NCI-H2227 (cell line): ENCODE measurements around the gene PRKAG2.
A peak's percentile ranks its signal among the peaks of the same experiment; 100 is the strongest.

Experiments used
- DNase-seq: peaks from one replicate; lab custom pipeline; 2025; ENCODE audit not compliant: unreplicated experiment; lab: John Stamatoyannopoulos, UW

Gene PRKAG2

DNA sequence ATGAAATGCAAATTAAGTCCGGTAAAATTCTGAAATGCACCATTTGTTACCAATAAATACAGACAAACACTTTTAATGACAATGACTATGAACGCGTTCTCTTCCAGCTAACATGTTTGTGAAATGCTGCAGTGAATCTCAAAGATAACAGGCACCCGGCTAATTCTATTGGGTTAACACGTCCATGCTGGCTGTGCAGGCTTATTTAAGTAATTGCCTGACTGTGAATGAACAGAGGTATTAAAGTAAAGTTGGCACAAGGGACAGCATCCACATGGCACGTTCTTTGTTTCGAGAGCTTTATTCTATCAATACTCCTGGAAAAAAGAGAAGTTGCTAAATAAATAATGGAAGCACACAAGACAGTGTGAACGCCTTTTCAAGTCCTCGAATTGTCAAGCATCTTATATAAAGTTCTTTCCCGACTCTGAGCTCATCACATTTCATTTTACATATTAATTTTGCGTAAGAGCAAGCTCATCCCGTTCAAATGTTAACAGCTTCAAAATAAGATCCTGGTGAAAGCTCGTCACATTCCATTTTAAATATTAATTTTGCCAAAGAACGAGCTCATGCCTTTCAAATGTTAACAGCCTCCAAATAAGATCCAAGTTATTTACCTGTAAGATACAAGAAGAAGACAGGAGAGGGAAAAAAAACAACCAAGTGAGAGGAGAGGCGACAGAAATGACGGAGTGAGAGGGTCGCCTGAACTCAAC is 245.9 kb downstream of the PRKAG2 start:
- no peak for DNase-seq

DNA sequence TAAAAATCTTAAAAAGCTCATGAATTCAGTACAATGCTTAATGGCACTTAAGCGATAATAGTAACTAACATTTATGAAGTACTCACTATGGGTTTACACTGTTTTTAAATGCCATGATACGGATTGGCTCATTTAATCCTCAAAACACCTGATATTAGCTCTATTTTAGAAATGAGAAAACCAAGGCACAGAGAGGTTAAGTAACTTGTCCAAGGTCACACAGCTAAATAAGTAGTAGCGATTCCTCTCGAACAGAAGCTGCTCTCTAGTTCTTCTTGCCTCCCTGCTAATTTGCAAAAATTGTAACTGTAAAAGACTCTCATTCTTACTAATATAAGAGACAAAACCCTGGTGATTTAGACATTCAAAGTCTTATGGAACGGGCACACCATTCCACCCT is 246.6 kb downstream of the PRKAG2 start:
- no peak for DNase-seq

DNA sequence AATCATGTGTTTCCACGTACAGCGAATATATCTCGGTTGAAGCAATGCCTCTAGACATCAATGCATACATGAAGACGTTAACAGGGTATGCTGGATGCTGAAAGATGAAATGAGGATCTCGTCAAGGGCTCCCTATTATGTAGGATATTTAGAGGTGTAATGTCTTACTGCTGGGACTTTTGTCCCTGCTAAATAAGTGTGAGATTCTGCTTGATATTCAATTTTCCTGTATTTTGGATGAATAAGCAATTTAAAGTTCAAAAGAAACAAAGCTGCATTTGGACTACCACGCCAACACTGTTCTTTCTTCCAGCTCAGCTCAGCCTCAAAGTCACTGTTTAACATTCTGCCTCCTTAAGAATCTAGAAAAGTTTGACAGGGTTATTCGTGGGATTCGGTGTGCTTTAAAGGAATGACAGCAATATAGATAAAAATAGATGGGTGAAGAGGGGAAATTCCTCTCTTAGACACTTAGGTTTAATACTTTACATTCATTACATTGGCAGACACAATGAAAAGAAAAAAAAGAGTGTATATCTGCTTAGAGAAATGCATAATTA is 247.1 kb downstream of the PRKAG2 start:
- DNase-seq = no peak

DNA sequence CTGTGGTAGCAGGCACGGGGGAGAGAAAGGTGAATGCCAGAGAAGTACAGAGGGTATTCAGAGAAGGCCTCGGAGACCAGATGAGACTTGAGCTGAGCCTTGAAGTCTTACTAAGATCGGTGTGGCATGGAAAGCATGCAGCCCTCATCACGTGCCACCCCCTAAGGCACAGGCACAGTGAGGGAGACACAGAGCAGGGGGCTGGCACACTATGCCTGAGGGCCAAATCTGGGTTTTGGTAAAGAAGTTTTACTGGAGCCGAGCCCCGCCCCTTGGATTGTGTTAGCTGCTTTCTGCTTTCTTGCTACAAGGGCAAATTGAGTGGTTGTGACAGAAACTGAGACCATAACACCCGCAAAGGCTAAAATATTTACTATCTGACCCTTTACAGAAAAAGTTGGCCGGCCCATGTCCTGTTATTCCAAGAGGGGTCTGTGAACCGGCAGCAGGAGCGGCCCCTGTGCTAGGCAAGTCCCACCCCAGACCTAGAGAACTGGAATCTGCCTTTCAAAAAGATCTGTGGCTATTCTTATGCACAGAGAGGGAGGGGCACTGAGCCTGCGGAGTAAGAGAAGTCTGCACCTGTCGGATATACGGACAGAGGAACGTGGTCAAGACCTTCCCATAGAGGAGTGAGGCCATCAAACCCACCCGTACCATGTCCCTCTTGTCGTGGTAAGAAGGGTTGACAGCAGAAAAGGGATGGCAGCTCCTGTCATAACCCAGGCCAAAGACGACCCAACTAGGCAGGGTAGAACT is 247.9 kb downstream of the PRKAG2 start:
- no peak for DNase-seq

DNA sequence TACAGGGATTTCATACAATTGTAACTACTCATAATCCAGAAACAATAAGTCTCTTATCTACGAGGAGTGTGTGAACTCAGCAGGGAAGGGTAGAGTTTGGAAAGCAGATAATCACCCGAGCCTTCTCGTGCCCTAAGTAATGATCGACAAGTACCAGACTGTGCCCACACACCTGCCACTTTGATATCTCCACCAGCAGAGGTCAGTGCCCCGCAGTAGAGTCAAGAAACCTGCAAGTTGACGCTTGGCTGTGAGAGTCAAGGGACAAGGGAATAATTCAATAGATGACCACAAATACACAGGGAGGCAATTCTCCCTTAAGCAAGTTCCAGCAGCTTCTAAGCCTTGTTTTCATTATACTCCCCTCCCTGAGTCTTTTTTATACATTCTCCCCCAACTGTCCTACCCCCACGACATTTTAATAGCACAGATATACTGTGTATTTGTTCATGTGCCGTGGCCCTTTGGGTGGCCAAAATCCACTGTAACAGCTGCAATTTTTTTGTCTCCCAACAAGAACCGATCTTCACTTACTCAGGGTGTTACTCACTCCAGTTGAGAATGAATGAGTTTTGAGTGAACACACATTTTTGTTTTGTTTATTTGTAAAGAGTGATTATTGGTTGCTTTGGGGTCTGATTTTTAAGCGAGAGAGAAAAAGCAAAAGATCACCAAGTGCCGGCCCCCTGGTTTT is 250.3 kb downstream of the PRKAG2 start:
- DNase-seq = peak; percentile 71

DNA sequence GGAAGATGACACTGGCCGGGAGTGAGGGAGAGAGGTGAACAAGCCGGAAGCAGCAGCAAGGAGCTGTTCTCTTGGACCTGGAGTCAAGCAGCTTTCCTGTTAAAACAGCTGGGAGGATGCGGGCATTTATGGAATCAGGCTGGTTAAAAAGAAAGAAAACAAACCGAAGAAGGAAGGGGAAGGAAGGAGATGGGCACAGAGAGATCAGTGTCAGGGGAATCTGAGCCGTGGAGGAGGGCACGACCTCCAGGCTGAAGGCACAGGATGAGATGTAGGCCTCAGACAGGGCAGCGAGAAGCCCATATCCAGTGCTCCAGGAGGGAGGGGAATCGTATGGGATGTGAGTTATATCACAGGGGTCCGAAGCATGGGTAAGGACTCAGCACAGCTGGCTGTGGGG is 251.3 kb downstream of the PRKAG2 start:
- DNase-seq = no peak

DNA sequence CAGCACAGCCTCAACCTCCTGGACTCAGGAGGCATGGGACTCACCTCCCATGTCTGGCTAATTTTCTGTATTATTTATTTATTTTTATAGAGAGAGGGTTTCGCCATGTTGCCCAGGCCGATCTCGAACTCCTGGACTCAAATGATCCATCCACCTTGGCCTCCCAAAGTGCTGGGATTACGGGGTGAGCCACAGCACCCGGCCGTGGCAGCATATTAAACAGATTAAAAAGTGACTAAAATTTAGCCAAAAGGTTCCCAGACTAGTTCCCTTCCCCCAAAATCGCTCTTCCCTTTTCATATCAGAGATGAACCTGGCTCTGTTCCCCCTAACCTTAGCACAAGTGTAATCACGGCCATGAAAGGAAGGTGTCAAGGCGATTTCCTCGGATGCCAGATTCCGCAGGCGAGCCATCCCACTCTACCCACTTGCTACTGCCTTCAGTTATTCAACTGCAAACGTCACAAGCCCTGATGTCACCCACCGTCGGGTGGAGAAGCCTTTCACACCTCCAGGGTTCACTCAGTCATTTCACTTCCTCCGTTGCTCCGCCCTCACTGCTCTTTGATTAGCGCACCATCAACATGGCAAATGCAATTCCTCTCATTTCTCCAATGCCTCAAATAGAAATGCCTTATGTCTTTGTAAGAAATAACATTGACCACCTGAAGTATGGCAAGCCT is 252.5 kb downstream of the PRKAG2 start:
- DNase-seq = no peak

DNA sequence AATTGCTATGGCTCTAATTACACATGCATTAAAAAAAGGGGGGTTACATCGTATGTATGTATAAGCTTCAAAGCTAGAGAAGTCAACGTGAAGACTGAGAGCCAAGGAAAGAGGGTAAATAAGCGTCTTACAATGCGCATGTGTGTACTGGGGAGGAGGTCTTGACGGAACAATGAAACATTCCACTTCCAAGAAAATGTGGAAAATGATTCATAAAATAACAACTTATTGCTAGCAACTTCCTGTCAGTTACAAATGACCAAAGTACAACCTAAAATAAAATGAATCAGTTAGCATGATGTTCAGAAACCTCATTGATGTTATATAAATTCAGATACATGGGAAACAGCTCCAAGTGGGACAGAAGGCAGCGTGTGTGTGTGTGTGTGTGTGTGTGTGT is 253.1 kb downstream of the PRKAG2 start:
- DNase-seq = no peak

DNA sequence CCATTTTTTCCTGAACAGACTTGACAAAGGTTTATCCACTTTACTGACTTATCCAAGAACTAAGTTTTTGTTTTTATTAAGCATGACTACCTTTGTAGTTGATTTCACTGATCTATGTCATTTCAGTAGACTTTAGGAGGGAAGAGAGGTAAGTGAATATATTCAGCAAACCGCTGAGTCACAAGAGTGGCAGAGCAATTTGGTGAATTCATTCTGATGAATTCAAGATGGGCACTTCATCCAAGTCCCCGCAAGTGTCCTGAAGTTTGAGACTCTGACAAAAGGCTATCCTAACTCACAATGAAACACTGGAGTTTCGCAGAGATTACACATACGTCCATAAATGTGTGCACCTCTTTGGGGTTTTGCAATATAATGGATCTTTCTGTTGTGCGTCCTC is 255.0 kb downstream of the PRKAG2 start:
- no peak for DNase-seq

DNA sequence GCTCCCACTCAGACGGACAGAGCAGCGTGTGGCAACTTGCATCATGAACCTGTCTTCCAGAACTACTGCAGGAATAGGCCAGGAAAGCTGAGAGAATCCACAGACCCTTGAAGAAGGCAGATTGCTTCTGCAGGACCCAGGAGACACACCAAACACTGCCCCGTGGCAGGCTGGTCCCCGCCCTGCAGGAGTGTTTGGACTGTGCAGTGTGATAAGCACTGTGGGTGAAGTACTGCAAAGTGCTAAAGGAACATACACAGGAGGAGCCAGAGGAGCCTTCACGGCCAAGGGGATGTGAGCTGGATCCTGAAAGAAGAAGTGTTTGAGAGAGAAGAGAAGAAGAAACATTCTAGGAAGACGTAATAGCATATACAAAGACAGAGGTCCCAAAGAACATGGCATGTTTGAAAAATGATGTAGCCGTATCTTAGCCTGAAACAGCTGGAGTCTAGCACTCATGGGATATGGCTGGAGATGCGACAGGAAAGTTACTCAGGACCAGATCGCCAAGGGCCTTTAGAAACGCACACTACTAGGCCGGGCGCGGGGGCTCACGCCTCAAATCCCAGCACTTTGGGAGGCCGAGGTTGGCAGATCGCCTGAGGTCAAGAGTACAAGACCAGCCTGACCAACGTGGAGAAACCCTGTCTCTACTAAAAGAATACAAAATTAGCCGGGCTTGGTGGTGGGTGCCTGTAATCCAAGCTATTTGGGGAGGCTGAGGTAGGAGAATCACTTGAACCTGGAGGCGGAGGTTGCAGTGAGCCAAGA is 260.3 kb downstream of the PRKAG2 start:
- no peak for DNase-seq

DNA sequence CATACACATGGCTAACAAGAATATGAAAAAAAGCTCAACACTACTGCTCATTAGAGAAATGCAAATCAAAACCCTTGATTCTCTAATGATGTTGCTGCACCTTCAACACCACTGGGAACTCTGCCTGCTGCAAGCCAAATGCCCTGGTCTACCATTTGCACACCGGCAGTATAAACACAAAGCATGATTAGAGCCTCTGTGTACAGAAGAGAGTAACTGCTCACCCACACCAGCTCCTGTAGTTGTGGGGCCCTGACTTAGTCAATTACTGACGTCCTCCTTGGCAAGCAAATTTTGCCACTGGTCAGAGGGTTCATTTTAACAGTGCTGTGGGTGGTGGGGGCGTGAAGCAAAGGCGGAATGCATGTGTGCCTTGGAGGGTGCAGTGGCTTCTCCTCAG is 261.1 kb downstream of the PRKAG2 start:
- DNase-seq = no peak

DNA sequence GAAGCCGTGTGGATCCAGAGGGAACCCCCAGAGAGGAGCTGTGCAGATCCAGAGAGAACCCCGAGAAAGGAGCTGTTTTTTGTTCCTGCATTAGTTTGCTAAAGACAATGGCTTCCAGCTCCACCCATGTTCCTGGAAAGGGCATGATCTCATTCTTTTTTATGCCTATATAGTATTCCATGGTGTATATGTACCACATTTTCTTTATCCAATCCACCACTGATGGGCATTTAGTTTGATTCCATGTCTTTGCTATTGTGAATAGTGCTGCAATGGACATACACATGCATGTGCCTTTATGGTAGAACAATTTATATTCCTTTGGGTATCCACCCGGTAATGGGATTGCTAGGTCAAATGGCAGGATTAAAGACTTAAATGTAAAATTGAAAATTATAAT is 261.9 kb downstream of the PRKAG2 start:
- no peak for DNase-seq

DNA sequence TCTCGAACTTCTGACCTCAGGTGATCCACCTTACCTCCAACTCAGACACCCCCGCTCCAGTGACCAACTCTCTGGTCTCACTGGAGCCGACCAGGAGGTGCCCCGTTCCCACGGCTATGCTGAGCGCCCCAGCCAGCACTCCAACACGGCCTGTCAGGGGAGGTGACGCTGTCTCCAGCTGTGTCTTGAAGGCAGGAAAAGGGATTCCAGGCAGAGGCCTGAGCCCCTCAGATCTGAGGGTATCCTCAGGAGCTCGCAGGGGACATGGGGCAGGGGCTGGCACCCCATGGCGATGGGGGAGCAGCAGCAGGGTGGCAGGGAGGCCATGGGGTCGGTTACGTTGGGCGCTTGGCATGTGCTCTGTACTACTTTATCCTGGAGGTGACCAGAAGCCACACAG is 262.9 kb downstream of the PRKAG2 start:
- DNase-seq = no peak

DNA sequence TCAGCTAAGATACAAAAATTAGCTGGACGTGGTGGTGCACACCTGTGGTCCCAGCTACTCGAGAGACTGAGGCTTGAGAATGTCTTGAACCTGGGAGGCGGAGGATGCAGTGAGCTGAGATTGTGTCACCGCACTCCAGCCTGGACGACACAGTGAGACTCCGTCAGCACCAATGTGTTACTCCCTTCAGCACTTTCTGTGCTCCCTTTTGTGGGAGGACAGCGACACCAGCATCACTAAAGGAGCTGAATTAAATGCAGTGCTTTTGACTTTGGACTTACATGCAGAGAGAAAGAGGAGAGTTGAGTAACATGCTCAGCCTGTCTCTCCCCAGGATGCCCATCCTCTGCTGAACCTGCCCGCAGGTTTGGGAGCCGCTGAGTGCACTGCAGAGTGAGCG is 265.0 kb downstream of the PRKAG2 start:
- DNase-seq = no peak

DNA sequence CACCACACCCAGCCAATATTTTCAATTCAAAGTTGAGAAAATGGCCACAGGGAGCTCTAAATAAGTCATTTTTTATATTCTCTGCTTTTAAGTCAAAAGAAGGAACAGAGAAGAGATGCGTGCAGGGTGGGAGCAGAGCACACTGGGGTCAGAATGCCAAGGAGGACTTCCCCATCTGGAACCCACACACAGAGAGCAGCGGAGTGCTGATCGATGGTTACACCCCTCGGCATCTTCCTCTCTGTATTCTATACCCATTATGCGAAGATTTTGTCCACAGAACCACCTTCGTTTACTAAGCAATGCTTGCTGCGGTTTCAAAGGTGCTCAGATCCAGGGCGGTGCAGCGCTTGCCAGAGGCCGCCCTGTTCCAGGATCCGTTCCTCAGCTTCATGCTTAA is 265.9 kb downstream of the PRKAG2 start:
- DNase-seq = no peak

DNA sequence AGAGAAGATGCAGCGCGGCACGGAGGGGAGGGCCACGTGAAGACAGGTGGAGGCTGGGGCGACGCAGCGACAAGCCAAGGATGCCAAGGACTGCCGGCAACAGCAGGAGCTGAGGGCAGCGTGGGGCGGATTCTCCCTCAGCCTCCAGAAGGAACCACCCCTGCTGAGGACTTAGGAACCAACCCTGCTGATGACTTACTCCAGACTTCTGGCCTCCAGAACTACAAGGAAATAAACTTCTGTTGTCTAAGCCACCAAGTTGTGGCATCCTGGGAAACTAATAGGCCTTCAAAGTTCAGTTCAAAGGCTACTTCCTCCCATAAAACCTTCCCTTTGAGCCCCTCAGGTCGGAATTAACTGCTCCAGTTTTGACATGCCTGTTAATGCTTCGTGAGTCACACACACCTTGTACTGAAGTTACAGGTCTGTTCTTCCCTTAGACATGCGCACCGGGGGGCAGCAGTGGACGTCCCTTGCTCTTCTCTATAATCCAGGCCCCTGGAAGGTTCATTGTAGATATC is 268.8 kb downstream of the PRKAG2 start:
- no peak for DNase-seq

DNA sequence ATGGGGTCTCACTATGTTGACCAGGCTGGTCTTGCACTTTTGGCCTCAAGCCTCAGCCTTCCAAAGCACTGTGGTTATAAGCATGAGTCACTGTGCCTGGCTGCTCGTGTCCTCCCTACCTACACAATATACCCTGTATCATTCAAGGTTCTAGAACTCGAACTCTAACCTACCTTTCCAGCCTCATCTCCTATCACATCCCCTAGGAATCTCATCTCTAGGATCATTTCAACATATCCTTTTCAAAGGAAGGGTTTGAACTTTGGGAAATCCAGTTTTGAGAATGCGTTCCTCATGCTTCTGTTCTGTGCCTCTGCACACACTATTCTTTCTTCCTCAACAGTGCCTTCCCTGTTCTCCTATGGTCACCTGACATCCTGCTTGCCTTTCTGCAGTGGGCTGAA is 269.4 kb downstream of the PRKAG2 start:
- DNase-seq = no peak

DNA sequence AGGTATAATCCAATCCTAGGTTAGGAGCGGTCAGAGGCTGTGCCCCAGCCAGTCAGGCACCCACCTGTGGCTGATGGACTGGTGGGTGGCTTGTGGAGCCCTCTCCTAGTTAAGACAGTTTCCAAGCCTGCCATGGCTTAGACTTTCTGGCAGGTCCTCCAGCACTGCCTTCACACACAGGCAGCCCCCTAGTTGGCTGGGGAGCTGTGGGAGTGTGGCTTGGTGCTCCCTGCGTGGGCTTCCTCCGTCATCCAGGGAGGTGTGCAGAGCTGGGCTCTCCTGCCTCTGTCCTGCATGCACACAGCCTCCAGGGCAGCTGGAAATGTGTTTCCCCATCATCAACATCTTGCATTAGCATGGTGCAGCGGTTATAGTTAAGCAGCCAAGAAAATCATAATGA is 273.0 kb downstream of the PRKAG2 start:
- DNase-seq = no peak

DNA sequence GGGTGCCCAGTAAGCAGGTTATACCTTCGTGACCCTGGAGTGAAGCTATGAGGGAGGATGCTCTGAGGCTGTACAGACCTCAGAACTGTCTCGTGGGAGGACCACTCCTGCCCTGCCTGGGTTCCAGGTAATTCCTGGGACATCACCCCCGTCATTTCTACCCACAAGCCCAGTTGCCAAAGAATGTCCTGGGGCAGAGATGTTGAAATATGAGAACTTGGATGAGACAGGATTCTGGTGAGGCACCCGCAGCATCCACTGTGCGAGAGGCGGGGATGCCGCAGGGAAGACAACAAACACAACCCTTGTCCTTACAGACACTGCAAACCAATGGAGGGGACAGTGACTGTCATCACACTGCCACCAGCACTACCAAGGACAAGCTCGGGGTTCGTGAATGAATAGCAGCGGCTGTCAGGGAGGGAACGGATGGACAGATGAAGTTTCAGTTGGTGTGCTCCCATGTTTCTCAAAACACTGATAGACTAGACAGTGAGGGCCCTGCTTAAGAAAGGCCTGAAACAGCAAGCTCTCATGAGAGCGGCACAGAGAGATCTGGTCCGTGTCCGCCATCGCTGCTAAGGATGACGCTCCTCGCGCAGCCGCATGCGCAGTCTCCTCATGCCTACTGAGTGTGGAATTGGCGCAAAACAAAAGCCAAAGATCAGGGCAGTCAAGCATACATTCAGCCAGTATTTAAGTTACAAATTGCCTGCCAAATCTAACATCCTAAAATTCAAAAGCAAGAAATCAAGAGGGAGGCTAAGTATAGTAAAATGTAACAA is 275.2 kb downstream of the PRKAG2 start:
- no peak for DNase-seq

DNA sequence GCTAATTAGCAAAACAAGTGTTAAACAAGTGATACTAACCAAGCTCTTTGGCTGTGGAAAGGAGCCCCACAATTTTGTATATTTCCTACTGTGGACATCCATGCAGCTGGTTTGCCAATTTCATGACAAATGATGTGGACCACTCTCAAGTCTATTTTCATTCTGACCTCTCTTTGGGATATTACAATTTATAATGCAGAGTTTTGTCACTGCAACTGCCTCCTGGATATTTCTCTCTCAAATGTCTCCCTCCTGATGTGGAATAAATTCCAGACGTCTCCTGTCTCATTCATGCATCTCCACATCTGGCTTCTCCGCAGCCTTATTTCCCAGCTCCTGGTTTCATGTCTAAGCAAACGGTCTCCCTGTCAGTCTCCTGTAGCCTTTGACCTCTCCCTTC is 276.6 kb downstream of the PRKAG2 start:
- DNase-seq = no peak
